HG03135 (cell line): ENCODE data around the gene ABCC1.

ENCODE experiments used
- ATAC-seq: cut with Tn5 transposase; IDR thresholded peaks from one replicate; pipeline ENCODE4 v1.9.1; 2021; ENCODE audit warnings: mild to moderate bottlenecking, moderate library complexity; ENCODE audit not compliant: unreplicated experiment

Gene ABCC1

GRCh38 chr16:16017812-16018211 lies 68.4 kb downstream of the ABCC1 start:
- ATAC-seq: no peak

DNA sequence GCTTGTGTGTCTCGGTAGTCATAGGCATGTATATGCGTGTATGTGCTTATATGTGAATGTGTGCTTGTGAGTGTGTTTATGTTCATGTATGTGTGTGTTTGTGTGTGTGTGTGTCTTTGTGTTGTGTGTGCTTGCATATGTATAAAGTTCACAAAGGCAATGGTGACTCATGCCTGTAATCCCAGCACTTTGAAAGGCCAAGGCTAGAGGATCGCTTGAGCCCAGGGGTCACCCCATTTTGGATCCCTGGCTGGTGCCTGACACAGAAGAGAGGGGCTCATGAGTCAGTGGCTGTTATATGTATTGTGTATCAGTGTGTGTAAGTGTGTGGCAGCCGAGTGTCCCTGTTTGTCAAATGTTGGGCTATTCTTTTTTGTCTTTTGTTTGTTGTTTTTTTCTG lies 69.3 kb downstream of the ABCC1 start:
- ATAC-seq: no peak

DNA sequence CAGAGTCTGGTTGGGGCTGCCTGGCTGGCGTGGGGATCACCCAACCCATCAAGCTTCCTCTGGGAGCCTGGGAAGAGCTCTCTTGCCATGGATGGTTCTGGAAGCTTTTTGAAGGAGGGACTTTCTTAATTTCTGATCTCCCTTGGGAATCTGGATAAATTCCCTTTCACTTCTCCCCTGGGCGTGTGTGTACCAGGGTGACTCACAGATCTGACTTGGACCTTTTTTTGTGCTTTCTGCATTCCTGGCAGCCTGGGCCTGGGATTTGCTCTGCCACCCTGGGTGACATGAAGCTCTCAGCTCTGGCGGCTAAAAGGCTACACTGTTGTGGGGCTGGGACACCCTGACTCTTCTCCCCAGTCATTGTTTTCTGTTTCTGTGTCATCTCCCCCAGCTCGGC lies 70.1 kb downstream of the ABCC1 start:
- no peak for ATAC-seq

GRCh38 chr16:16020291-16020690 lies 70.9 kb downstream of the ABCC1 start:
- no peak for ATAC-seq

DNA sequence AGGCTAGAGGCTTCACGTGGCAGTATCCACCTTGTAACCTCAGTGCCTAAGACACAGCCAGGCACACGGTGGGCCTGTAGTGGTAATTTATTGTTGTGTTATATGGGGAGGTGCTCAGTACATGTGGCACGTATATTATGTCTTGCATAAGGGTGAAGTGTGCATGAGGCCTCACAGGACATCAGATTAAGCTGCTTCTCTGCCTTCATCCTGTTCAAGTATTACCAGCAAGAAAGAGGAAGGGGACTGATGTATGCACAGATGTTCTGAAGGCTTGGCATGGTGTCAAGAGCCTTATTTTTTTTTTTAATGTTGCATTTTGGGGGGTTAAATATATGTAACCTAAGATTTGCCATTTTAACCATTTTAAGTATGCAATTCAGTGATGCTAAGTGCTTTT lies 71.6 kb downstream of the ABCC1 start:
- no peak for ATAC-seq

GRCh38 chr16:16021646-16021987 lies 72.2 kb downstream of the ABCC1 start:
- no peak for ATAC-seq

DNA sequence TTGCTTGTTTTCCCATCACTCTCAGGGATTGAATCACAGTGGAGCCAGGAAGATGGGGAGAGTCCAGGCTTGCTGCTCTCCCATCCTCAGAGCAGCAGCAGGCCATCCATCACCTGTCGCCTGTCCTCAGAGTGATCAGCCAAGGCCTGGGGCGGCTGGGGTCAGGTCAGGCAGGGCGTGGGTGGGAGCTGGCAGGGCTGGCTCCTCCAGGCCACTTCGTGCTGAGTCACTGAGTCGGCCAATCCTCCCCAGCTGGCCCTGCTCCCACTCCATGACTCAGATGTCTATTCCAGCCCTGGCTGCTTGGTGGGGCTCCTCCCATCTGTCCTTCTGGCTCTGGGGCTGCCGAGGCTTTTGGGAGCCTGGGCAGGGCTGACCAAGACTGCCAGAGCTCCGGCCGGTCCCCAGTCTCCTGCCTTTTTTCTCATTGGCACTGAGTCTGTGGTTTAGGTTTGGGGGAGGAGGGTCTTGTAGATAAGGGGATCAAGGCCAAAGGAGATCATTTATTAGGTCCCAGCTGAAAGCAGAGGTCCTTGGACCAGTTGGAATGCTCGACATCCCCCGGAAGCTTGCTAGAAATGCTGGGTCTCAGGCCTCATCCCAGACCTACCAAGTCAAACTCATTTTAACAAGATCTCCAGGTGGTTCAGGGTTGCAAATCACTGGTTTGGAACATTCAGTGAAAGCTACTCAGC lies 72.7 kb downstream of the ABCC1 start:
- no peak for ATAC-seq

GRCh38 chr16:16022683-16023064 lies 73.3 kb downstream of the ABCC1 start:
- ATAC-seq: no peak

GRCh38 chr16:16025214-16025968 lies 76.0 kb downstream of the ABCC1 start:
- no peak for ATAC-seq

- ATAC-seq: no peak
Observed at GRCh38 chr16:16027728-16028310, 78.4 kb downstream of the ABCC1 start.

GRCh38 chr16:16028311-16028999 lies 79.0 kb downstream of the ABCC1 start:
- no peak for ATAC-seq

- no peak for ATAC-seq
Observed at GRCh38 chr16:16029431-16030011, 80.1 kb downstream of the ABCC1 start.

GRCh38 chr16:16030449-16030848 lies 81.0 kb downstream of the ABCC1 start:
- ATAC-seq: no peak

GRCh38 chr16:16031401-16031800 lies 82.0 kb downstream of the ABCC1 start:
- ATAC-seq: no peak

- ATAC-seq: no peak
Observed at GRCh38 chr16:16032271-16032979, 83.0 kb downstream of the ABCC1 start.

DNA sequence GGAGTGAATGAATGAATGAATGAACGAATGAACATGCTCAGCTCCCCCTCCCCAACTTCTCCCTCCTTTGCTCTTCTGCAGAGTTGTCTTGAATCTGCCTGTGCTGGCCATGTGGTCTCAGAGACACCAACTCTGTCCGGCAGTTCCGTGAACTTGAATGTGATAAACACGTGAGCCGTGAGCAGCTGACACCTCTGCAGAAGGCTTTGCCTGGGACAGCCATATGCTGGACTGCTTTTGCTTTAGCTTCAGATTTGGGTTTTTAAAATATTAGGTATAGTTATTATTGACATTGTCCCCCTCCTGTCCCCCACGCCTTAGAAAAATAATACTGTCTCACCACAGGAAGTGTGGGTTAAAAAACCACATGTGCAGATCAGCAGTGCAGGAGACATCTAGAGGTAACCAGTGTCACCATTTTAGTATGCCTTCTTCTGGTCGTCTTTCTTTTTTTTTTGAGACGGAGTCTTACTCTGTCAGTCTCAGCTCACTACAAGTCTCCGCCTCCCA lies 83.8 kb downstream of the ABCC1 start:
- no peak for ATAC-seq

DNA sequence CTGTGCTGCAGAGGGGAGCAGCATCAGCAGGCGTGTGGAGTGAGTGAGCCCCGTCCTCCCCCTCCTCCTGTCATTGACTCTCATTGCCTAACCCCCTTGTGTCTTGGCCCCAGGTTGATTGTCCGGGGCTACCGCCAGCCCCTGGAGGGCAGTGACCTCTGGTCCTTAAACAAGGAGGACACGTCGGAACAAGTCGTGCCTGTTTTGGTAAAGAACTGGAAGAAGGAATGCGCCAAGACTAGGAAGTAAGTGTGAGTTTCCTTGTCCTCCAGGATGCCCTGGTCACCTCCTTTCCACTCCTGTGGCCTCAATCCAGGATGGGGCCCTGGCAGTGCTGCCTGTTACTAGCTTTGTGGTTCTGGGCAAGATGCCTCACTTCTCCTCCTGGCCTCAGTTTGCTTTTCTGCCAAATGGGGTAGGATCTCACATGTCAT lies 87.0 kb downstream of the ABCC1 start:
- no peak for ATAC-seq

GRCh38 chr16:16037521-16037920 lies 88.1 kb downstream of the ABCC1 start:
- ATAC-seq: no peak

DNA sequence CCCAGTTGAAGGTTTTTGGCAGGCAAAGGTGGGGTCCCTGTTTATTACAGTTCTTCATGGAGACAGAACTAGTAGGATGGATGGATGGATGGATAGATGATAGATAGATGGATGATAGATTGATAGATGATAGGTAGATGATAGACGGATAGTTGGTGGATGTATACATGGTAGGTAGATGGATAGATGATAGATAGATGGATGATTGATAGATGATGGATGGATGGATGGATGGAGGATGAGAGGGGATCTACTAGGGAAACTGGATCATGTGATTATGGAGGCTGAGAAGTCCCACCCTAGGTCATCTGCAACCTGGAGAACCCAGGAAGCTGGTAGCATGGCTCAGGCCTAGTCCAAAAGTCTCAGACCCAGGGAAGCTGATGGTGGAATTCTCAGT lies 88.6 kb downstream of the ABCC1 start:
- no peak for ATAC-seq

DNA sequence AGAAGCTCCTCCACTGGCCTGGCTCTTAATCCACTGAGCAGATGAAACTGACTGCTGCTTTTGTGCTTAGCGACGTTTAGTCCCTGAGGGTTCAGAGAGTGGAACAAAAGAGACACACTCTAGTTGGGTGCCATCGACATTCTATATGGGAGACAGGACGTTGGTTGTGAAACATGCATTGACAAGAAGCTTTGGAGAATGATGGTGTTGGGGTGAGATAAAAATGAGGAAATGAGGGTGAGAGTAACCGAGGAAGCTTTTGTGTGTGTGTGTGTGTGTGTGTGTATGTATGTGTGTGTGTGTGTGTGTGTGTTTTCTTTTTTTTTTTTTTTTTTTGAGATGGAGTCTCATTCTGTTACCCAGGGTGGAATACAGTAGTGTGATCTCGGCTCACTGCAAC lies 89.5 kb downstream of the ABCC1 start:
- no peak for ATAC-seq
